Measurements from ENCODE around the gene PCBD1.

DNA sequence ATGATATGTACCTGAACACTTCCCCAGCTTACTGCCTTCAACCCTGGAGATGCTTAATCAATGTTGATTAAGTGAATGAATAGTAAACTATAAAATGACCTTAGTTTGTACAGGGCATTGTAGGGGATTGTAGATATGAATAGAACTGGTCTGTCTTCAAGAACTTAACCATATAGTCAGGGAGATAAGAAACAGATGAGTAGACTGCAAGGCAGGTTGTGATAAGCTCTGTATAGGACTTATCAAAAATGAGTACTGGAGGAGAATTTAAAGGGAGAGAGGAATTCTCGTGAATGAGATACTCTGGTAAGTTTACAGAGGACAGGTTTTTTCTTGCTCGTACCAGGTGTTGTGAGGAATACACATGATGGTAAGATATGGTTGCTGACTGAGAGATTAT is 45.0 kb downstream of the PCBD1 start:
- TF ChIP-seq, protein P1, sequence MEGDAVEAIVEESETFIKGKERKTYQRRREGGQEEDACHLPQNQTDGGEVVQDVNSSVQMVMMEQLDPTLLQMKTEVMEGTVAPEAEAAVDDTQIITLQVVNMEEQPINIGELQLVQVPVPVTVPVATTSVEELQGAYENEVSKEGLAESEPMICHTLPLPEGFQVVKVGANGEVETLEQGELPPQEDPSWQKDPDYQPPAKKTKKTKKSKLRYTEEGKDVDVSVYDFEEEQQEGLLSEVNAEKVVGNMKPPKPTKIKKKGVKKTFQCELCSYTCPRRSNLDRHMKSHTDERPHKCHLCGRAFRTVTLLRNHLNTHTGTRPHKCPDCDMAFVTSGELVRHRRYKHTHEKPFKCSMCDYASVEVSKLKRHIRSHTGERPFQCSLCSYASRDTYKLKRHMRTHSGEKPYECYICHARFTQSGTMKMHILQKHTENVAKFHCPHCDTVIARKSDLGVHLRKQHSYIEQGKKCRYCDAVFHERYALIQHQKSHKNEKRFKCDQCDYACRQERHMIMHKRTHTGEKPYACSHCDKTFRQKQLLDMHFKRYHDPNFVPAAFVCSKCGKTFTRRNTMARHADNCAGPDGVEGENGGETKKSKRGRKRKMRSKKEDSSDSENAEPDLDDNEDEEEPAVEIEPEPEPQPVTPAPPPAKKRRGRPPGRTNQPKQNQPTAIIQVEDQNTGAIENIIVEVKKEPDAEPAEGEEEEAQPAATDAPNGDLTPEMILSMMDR (IDR thresholded peaks at IDR 0.05; ENCODE audit: low read length): no peak
- no peak for TF ChIP-seq EZH2 (optimal IDR thresholded peaks at IDR 0.05; ENCODE audit: low read depth, low read length)
- no peak for TF ChIP-seq EZH2phosphoT487 (IDR thresholded peaks at IDR 0.05; ENCODE audit: low read length)

All from MM.1S (cell line).